Measurements from ENCODE around the gene SH3PXD2B. TPM values are rescaled to one million over a fixed set of nuclear protein-coding genes. Genes with fewer than 3 reads are reported as not detected.

Gene SH3PXD2B
- total RNA-seq, 1 experiment from 2014 or later, result 64.1 TPM

DNA sequence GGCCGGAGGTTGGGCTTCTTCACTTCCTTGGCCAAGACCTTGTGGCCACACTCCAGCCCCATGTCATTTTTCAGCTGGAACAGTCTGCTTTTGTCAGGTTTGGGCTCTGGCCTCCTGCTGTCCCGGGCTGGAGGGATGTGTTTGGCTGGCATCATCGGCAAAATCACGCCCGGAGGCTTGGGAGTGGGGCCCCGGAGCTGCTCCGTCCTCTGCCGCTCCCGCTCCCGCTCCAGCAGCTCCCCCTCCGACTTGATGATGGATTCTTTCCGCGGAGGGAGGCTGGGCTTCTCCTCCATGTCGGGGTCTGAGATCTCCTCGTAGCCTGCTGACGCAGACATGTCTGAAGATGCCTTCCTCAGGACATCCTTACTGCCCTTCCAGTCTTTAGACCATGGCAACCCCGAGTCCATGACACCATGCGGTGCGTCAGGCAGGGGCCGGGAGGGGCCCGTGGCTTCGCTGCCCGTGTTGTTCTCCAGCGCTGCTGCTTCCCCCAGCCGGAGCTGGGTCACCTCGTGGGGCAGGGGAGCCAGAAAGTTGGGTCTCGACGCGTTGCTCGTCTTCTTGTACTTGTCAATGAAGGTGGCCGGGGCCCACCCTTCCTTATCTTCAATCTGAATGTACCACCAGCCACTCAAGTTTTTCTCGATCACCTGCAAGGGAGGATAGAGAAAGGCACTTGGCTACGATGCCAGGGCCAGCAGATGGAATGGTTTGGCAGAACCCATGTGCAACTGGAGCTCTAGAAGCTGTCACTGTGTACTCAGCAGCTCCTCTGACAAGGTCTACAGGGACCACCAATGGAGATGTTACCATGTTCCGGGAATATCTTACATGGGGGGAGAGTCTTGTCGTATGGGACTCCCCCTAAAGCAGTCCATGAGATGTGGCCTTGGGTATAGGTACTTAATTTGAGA is 114.8 kb downstream of the SH3PXD2B start:
- Mint-ChIP-seq H3K9me3 (no peaks in the 10 kb centered on the region), H3K27me3 (ENCODE audit: low read depth) (no peaks in the 10 kb centered on the region), H3K4me1 (no peaks in the 10 kb centered on the region), H3K36me3 (peaks cover 24% of the 10 kb centered on the region), H3K27ac (no peak overlapping the region), H3K4me3 (no peak overlapping the region)
- POLR2A ChIA-PET, result no interaction called here
- DNase-seq (ENCODE audit: low spot score) (no peak), ATAC-seq (no peak)
- TF ChIP-seq GRHL2 (CRISPR knock-in tag; IDR thresholded peaks at IDR 0.05; ENCODE audit: insufficient replicate concordance, severe bottlenecking) (no peak), CTCF (IDR thresholded peaks at IDR 0.05) (no peak), TCF7 (CRISPR knock-in tag; IDR thresholded peaks at IDR 0.05; ENCODE audit: low read depth) (no peak), SMAD4 (CRISPR knock-in tag; IDR thresholded peaks at IDR 0.05) (no peak), NFE2L1 (CRISPR knock-in tag; IDR thresholded peaks at IDR 0.05) (no peak), OVOL2 (CRISPR knock-in tag; IDR thresholded peaks at IDR 0.05; ENCODE audit: borderline replicate concordance) (no peak), PRRX2 (CRISPR knock-in tag; IDR thresholded peaks at IDR 0.05) (no peak), ZNF317 (CRISPR knock-in tag; IDR thresholded peaks at IDR 0.05; ENCODE audit: borderline replicate concordance, low read depth) (no peak), EMX1 (CRISPR knock-in tag; IDR thresholded peaks at IDR 0.05) (no peak), CBFB (CRISPR knock-in tag; IDR thresholded peaks at IDR 0.05; ENCODE audit: low read depth) (no peak), ZBTB21 (CRISPR knock-in tag; IDR thresholded peaks at IDR 0.05; ENCODE audit: borderline replicate concordance) (no peak), ATF1 (CRISPR knock-in tag; IDR thresholded peaks at IDR 0.05) (no peak), JAZF1 (CRISPR knock-in tag; IDR thresholded peaks at IDR 0.05) (no peak), TP53 (CRISPR knock-in tag; IDR thresholded peaks at IDR 0.05) (no peak), ARID4B (CRISPR knock-in tag; IDR thresholded peaks at IDR 0.05; ENCODE audit: borderline replicate concordance) (no peak), ZNF423 (CRISPR knock-in tag; IDR thresholded peaks at IDR 0.05) (no peak)
- TF ChIP-seq, protein P1, sequence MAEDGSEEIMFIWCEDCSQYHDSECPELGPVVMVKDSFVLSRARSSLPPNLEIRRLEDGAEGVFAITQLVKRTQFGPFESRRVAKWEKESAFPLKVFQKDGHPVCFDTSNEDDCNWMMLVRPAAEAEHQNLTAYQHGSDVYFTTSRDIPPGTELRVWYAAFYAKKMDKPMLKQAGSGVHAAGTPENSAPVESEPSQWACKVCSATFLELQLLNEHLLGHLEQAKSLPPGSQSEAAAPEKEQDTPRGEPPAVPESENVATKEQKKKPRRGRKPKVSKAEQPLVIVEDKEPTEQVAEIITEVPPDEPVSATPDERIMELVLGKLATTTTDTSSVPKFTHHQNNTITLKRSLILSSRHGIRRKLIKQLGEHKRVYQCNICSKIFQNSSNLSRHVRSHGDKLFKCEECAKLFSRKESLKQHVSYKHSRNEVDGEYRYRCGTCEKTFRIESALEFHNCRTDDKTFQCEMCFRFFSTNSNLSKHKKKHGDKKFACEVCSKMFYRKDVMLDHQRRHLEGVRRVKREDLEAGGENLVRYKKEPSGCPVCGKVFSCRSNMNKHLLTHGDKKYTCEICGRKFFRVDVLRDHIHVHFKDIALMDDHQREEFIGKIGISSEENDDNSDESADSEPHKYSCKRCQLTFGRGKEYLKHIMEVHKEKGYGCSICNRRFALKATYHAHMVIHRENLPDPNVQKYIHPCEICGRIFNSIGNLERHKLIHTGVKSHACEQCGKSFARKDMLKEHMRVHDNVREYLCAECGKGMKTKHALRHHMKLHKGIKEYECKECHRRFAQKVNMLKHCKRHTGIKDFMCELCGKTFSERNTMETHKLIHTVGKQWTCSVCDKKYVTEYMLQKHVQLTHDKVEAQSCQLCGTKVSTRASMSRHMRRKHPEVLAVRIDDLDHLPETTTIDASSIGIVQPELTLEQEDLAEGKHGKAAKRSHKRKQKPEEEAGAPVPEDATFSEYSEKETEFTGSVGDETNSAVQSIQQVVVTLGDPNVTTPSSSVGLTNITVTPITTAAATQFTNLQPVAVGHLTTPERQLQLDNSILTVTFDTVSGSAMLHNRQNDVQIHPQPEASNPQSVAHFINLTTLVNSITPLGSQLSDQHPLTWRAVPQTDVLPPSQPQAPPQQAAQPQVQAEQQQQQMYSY (CRISPR knock-in tag; IDR thresholded peaks at IDR 0.05), result no peak
- TF ChIP-seq, protein P2, sequence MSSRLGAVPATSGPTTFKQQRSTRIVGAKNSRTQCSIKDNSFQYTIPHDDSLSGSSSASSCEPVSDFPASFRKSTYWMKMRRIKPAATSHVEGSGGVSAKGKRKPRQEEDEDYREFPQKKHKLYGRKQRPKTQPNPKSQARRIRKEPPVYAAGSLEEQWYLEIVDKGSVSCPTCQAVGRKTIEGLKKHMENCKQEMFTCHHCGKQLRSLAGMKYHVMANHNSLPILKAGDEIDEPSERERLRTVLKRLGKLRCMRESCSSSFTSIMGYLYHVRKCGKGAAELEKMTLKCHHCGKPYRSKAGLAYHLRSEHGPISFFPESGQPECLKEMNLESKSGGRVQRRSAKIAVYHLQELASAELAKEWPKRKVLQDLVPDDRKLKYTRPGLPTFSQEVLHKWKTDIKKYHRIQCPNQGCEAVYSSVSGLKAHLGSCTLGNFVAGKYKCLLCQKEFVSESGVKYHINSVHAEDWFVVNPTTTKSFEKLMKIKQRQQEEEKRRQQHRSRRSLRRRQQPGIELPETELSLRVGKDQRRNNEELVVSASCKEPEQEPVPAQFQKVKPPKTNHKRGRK (CRISPR knock-in tag; IDR thresholded peaks at IDR 0.05; ENCODE audit: borderline replicate concordance), result no peak
- TF ChIP-seq, protein P3, sequence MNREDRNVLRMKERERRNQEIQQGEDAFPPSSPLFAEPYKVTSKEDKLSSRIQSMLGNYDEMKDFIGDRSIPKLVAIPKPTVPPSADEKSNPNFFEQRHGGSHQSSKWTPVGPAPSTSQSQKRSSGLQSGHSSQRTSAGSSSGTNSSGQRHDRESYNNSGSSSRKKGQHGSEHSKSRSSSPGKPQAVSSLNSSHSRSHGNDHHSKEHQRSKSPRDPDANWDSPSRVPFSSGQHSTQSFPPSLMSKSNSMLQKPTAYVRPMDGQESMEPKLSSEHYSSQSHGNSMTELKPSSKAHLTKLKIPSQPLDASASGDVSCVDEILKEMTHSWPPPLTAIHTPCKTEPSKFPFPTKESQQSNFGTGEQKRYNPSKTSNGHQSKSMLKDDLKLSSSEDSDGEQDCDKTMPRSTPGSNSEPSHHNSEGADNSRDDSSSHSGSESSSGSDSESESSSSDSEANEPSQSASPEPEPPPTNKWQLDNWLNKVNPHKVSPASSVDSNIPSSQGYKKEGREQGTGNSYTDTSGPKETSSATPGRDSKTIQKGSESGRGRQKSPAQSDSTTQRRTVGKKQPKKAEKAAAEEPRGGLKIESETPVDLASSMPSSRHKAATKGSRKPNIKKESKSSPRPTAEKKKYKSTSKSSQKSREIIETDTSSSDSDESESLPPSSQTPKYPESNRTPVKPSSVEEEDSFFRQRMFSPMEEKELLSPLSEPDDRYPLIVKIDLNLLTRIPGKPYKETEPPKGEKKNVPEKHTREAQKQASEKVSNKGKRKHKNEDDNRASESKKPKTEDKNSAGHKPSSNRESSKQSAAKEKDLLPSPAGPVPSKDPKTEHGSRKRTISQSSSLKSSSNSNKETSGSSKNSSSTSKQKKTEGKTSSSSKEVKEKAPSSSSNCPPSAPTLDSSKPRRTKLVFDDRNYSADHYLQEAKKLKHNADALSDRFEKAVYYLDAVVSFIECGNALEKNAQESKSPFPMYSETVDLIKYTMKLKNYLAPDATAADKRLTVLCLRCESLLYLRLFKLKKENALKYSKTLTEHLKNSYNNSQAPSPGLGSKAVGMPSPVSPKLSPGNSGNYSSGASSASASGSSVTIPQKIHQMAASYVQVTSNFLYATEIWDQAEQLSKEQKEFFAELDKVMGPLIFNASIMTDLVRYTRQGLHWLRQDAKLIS (CRISPR knock-in tag; IDR thresholded peaks at IDR 0.05; ENCODE audit: borderline replicate concordance), result no peak
- CTCF ChIA-PET, result no interaction called here
